Activated CD8-positive, alpha-beta memory T cell treated with anti-CD3 and anti-CD28 coated beads for 1 hour (primary cell): ENCODE data around the gene HEG1.
"Not testable (repeated sequence)": the region's sequence is repeated elsewhere in the genome, so short reads cannot be mapped to it uniquely, and the experiment has no call there.

Source experiments
- DNase-seq, 2 donors: peaks; one replicate each; pipeline ENCODE4 v3.0.0-alpha.2; 2020; ENCODE audit warnings: low read depth in 1 of 2; ENCODE audit errors: extremely low read depth in 1 of 2

The HEG1 gene

DNA sequence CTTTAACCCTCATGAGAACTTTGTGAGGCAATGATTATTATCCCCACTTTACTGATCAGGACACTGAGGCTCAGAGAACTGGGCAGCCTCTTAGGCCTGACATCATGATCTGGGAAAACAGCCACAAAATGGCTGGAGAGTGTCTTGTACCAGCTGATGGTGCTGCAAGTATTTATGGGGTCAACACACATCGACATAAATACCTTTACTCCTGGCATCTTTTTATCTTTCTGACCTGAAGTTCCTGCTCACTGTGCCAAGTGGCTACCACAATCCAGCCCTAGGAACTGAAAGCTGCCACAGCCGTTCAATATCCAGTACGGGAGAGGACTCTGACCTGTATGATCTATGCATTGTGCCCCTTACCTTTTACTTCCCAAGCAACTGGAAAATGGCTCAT, 92.0 kb downstream of the HEG1 start:
- no peak for DNase-seq

DNA sequence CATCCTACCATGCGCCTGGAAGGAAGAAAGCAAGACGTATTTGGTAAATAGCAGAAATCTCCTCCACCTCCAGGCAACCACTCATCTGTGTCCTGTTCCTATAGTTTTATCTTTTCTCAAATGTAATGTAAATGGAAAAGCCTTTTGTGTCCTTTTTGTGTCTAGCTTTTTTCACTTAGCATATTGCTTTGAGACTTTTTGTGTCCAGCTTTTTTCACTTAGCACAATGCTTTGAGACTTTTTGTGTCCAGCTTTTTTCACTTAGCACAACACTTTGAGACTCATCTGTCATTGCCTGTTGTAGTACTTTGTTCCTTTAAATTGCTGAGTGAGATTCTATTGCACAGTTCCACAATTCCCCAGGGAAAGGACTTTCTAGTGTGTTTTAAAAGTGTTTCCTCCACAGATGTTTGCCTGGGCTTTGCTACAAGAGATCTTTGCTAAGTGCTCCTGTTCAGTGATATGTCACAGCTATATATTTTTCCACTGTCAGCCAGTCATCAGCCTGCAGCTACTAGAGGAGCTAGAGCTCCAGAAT, 93.3 kb downstream of the HEG1 start:
- DNase-seq, result no peak

GRCh38 chr3:124960698-124961097, 95.1 kb downstream of the HEG1 start:
- no peak for DNase-seq

GRCh38 chr3:124960105-124960504, 95.7 kb downstream of the HEG1 start:
- no peak for DNase-seq

- DNase-seq, result not testable (repeated sequence)
Observed at GRCh38 chr3:124957951-124958350, 97.8 kb downstream of the HEG1 start.

GRCh38 chr3:124952282-124952855, 103.4 kb downstream of the HEG1 start:
- no peak for DNase-seq

DNA sequence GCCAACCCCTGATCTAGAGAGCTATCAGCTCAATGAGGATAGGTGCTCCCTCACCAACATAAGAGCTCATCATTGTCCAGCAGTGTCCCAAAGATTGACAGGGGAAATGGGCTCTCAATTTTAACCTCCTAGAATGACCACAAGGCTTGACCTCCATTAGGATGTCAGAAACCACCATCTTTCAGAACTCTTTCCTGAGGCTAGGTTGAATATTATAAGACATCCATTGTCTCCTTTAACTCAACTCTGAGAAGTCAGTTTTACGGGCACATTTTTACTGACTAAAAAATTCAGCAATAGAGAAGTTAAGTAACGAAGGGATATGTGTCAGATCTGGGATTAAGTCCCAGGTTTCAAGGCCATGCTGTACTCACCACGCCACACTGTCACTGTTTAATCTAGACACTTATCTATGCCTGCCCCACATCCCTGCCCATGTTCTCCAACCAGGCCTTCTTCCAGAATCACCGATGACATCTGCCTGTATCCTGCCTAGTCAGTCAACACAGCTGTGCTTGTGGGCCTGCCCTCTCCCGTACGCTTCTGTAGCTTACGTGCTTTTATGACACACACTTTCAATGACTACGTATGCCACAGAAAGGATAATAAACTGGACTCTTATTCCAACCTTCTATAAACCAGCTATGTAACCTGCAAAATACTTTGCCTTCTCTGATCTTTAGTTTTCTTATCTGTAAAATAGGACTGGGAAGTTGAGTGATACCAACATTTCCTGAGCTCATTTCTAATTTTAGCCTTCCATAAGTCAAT, 104.1 kb downstream of the HEG1 start:
- DNase-seq, result no peak

GRCh38 chr3:124950026-124950425, 105.8 kb downstream of the HEG1 start:
- no peak for DNase-seq

GRCh38 chr3:124942613-124943012, 113.2 kb downstream of the HEG1 start:
- DNase-seq, result no peak

DNA sequence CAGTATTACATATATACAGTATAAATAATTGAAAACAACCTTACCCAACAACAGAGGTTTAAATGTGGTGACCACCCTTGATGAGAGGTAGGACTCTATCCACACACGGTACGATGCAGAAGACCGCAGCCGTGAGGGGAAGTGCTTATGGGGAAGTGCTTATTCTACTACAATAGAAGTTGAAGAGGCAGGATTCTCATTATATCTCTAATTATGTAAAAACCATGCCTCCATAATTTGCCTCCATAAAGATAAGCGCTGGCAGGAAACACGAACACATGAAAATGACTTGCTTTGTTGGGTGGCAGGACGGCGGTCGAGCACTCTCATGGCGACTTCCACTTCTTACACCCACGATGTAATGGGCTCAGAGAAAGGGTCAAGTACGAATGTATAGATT, 114.0 kb downstream of the HEG1 start:
- no peak for DNase-seq

DNA sequence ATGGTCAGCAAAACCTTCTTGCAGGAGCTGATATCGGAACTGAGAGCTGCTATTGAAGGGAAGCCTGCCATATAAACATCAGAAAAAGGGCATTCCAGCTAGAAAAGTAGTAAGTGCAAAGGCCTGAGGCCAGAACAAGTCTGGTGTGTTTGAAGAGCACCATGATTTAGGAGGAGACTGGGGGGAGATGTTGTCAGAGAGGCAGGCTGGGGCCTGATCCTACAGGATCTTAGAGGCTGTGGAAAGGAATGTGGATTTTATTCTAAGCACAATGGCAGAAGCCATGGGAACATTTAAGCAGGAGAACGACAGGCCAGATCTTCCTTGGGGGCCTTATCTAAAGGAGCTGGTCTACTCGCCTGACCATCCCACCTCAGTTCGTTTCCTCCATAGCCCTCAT, 116.1 kb downstream of the HEG1 start:
- no peak for DNase-seq

- no peak for DNase-seq
Observed at GRCh38 chr3:124938896-124939295, 116.9 kb downstream of the HEG1 start.

DNA sequence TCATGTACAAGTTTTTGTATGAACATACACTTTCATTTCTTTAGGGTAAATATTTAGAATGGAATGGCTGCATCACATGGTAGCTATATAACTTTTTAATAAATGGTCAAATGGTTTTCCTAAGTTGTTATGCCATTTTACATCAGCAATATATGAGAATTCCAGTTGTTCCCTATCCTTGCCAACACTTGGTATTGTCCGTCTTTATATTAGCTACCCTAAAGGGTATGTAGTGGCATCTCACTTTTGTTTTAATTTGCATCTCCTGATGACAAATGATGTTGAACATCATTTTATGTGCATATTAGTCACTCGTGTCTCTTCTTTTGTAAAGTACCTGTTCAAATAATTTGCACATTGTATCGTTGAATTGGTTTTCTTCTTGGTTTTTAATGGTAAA, 118.7 kb downstream of the HEG1 start:
- no peak for DNase-seq

DNA sequence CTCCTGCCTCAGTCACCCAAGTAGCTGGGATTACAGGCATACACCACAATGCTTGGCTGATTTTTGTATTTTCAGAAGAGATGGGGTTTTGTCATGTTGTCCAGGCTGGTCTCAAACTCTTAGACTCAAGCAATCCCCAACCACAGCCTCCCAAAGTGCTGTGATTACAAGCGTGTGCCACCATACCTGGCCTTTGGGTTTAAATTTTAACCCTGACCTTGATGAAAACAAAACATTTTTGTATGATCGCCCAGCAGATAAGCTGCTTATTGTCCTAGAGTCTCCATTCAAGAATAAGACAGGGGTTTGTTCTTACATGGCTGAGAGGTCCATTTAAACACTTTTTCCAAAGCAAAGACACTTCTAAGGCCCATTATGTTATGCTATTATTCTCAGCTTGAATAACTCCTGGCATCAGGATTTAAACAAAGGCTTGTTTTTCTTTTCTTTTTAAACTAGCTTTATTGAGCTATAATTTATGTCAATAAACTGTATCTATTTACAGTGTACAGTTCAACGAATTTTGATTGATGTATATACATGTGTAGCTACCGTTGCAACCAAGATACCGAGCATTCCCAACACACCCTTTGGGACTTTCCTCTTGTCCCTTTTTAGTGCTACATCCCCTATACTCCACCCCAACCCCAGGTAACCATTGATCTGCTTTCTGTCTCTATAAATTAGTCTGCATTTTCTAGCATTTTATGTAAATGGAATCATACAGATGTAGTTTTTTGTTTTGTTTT, 119.8 kb downstream of the HEG1 start:
- no peak for DNase-seq

GRCh38 chr3:124935264-124935663, 120.5 kb downstream of the HEG1 start:
- no peak for DNase-seq

DNA sequence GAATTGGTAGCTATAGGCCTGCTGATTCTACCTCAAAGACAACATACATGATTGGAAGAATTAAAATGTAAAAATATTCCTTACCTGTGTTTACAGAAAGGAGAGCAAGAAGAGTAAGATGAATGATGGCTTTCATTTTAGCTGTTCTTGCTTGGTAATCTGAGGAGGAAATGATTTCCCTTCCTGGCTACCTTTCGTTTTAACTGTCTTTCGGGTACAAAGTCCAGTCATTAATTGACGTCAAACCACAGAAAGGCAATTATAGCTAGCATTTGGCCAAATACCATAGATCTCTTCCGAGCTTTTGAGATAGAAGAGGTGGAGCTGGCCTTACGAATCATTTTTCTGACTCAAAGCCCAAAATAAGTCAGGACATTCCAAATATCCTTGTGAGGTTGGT, 121.2 kb downstream of the HEG1 start, which contains the start of gene MUC13:
Gene MUC13 (minus strand): TSS at position 175 of the 400 bp plus-strand sequence. CDS start 39 bp downstream, at position 136.
- no peak for DNase-seq

- DNase-seq, result peak in 1 of 2 donors; percentile 36
Observed at GRCh38 chr3:124928333-124929202, 127.2 kb downstream of the HEG1 start.

GRCh38 chr3:124927574-124928045, 128.2 kb downstream of the HEG1 start:
- no peak for DNase-seq

DNA sequence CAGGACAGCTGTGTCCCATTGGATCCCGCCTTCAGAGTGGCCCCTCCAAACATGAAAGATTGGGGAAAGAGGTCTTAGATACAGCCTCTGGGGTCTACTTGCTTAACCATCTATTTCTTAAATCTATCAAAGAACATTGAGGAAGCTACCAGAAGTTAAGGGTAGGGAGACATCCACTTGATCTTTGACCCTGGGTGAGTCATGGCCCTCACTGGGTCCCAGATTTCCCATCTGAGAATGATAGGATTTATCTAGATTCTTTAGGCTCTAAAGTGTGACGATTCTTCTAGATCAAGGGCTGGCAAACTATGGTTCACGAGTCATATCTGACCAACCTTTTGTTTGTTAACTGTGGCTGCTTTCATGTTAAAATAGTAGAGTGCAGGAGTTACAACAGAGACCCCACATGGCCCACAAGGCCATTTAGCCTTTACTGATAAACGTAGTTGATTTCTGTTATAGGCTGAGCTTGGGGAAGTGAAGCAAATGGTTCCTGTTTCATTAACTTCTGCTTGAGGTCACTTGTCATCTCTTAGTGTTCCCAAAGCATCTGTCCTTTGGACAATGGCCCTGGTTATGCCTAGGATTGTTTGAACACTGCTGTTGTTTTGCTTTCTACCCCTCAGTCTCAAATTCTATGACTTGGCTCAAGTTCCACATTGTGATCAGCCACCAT, 129.2 kb downstream of the HEG1 start:
- no peak for DNase-seq

DNA sequence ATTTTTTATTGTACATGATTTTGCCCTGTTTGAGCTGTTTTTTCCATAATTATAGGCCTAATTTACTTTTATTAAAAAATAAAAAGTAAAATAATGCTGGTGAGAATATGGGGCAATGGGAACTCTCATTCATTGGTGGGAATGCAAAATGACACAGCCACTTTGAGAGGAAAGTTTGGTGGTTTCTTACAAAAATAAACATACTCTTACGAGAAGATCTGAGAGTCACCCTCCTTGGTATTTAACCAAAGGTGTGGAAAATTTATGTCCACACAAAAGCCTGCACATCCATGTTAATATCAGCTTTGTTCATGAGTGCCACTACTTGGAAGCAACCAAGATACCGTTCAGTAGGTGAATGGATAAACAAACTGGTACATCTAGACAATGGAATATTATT, 131.1 kb downstream of the HEG1 start:
- DNase-seq, result no peak
